Left lobe of liver (tissue), 2 donors: ENCODE measurements around the gene ZNF83. TPM values are rescaled to one million over a fixed set of nuclear protein-coding genes. Genes with fewer than 3 reads are reported as not detected.
"Not testable (repeated sequence)": the region's sequence is repeated elsewhere in the genome, so short reads cannot be mapped to it uniquely, and the experiment has no call there.

Experiments
- ATAC-seq: fragments of 200-7000 bp; cut with Tn5 transposase; one replicate; pipeline ENCODE4 v1.9.1; 2020; ENCODE audit warnings: mild to moderate bottlenecking, moderate library complexity
- DNase-seq: peaks from one replicate; pipeline ENCODE4 v3.0.0-alpha.2; 2020; ENCODE audit warnings: low spot score
- total RNA-seq: library from RNA; stranded (reverse); gene quantifications from one replicate; pipeline ENCODE4 v1.2.1, GENCODE V29; 2021
- donor health status: DM: no; HTN: no; CAD: no; lungs with moderate emphysema.
- donor health status: DM: no; HTN: yes; CAD: no.

The ZNF83 gene
- total RNA-seq, result 3.4 TPM

DNA sequence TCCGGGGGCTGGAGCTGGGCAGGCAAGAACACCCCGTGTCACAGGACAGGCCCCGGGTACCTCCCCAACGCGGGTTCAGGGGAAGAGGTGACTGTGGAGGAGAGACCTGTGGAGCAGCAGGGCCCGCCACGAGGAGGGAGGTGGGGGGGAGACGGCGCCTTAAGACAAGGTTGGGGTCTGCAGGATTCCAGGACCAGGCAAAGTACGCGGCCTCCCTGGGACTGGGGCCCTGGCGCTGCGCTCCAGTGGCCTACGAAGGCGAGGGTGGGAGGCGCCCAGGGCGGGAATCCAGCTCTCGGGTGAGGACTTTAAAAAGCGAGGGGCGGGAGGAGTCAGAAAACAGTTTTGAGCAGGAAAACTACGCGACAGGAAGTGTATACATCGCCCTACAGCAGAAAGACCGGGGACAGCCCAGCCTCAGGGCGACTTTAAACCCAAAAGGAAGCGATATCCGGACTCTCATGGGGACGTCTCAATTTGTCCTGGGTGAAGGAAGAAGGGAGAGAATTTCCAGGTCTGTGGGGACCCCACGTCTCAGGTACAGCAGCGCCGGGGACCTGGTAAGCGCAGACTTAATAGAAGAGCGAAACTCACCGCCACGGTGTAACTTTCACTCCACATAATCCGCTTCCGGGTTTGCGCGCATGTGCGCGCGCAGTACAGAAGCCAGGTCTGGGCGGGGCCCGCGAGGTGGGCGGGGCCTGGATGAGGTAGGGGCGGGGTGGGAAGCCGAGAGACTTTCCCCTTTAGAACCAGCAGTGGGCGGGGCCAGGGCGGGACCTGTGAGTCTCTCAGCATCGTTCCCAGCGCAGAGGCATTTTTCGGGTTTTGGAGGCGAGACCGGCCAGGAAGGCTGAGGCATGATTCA is at the start of gene ZNF83:
Gene ZNF83, minus strand, starts transcription at position 638 of the 868 bp plus-strand sequence.
- ATAC-seq, result peak; percentile 98
- DNase-seq, result peak; percentile 84

DNA sequence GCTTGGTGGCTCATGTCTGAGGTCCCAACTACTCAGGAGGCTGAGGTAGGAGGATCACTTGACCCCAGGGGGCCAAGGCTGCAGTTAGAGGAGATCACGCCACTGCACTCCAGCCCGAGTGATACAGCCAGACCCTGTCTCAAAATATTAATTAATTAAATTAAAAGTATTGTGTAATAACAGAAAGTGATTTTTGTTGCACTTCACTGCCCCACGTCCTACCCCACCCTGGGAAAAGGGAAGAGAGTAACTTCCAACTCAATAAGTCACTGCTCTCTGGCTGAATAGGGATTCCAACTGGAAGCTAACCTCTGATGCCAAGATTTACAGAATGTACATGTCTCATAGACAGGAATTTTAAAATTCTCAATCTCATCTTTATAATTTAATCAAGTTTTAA is 49.5 kb upstream of the ZNF83 start:
- no peak for ATAC-seq
- no peak for DNase-seq

DNA sequence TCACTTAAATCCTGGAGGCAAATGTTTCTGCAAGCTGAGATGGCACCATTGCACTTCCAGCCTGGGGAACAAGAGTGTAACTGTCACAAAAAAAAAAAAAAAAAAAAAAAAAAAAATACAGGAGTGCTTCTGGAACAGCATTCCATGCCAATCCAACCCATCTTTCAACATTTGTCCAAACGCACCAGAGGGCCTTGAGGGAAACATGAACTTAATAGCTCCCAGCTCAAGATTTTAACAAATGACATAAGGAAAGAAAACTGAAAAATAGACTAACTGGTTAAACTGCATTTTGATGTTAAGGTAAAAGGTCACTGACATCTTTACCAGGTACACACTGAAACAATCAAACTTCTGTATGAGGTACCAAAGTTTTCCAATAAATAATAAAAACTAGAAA is 47.7 kb upstream of the ZNF83 start:
- DNase-seq, result no peak
- no peak for ATAC-seq

DNA sequence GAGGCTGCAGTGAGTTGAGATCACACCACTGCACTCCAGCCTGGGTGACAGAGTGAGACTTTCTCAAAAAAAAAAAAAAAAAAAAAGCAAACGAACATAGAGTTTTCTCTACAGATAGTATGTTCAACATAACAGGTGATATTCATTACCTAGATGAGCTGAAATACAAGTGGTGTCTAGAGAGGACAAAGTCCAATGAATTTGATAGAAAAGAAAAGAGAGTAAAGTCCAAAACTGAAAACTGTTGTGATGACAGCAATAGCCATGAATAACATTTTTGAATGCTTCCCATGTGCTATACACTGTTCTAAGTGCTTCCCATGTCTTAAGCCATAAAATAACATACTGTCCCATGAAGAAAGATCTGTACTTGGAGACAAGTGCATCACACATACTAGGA is 43.1 kb upstream of the ZNF83 start:
- ATAC-seq, DNase-seq: not testable (repeated sequence)

DNA sequence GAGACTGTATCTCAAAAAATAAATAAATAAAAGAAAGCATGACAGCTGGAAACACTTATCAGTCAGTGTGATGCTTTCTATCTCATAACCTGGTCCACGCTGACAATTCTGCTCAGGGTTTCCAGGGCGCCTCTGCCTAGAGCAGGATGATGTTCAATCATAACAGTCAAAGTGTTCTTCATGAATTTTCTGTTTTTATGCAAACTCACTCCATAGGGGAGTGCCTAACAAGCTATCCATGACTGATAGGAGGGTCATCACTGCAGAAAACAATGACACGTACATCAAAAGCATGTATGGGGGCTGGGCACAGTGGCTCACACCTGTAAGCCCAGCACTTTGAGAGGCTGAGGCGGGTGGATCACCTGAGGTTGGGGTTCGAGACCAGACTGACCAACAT is 41.4 kb upstream of the ZNF83 start:
- no peak for ATAC-seq

DNA sequence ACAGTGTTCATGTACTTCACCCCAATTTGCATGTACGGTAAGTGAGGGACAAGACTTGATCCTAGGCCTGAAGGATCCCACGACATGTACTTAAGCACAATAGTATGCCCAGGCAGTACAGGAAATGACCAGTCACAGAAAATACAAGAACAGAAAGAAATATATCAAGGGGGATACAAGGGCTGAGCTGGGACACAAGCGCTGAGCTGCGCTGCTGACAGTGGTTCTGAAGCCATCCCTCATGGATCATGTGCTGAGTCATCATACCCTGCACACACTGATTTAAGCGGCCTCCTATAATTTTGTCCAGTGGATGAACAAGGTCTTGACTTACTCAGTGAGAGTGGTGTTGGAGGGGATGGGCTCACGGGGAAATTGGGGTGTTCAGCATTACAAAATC is 37.1 kb upstream of the ZNF83 start:
- not testable (repeated sequence) for DNase-seq, ATAC-seq

More for the DNA sequence above, 41.4 kb upstream of the ZNF83 start:
- DNase-seq, result no peak

DNA sequence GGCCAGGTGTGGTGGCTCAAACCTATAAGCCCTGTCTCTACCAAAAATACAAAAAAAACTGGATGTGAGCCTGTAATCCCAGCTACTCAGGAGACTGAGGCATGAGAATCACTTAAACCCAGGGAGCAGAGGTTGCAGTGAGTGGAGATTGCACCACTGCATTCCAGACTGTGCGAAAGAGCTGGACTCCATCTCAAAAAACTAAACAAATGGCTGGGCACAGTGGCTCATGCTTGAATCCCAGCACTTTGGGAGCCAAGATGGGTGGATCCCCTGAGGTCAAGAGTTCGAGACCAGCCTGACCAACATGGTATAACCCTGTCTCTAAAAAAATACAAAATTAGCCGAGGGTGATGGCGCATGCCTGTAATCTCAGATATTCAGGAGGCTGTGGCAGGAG is 34.9 kb upstream of the ZNF83 start:
- DNase-seq (no peak), ATAC-seq (no peak)

DNA sequence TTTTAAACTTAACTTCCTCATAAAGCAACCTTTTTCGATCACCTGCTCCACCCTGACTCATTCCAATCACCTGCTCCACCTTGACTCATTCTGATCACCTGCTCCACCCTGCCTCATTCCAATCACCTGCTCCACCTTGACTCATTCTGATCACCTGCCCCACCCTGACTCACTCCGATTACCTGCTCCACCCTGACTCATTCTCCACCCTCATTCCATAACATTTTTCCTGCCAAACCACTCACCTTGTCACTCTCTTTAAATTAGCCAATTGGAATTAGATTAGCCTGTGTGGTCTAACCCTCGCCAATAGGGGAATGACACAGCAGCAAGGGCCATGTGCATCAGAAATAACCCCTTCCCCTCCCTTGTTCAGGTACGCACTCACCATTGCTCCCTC is 31.9 kb upstream of the ZNF83 start:
- DNase-seq (no peak), ATAC-seq (no peak)

DNA sequence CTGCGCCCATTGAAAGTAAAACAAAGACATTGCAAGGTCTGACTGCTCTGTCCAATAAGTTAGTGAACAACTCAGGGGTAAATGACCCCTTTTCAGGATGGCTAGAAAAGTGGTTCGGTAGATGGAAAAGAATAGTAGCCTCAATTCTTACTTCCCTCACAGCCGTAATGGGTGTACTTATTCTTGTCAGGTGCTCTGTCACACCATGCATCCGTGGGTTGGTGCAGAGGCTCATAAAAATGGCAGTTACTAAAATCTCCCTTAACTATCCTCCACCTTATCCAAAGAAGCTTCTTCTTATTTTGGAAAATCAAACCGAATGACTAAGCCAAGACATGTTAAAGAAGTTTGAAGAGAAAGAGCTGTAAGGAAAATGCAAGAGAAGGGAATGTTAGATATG is 31.4 kb upstream of the ZNF83 start:
- ATAC-seq, result no peak
- no peak for DNase-seq

DNA sequence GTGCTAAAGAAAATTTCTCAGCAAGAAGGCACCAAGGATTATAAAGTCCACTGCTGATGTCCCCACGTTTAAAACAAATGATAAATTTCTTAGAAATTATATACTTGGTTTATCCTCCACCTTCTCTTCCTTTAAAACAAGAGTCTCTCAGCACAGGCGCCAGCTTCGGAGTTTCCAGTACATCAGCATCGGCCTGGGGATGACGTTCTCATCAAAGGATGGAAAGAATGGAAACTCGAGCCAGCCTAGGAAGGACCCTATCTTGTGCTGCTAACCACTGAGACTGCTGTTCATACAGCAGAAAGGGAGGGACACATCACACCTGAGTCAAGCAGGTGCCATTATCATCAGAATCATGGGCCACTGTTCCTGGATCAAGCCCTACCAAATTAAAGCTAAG is 29.8 kb upstream of the ZNF83 start:
- DNase-seq (no peak), ATAC-seq (no peak)

DNA sequence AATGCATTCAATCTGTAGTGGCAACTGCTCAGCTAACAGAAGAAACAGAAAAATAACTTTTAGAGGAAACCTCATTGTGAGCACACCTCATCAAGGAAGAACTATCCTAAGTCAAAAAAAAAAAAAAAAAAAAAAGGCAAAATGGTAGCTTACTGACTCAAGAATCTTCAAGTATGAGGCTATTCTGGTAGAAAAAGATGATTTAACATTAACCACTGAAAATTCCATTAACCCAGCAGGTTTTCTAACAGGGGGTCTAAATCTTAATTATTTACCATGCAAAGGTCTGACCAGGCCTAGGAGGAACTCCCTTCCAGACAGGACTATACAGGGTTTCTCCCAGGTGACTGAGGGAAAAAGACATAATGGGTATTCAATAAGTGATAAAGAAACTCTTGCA is 28.4 kb upstream of the ZNF83 start:
- DNase-seq (no peak), ATAC-seq (no peak)

DNA sequence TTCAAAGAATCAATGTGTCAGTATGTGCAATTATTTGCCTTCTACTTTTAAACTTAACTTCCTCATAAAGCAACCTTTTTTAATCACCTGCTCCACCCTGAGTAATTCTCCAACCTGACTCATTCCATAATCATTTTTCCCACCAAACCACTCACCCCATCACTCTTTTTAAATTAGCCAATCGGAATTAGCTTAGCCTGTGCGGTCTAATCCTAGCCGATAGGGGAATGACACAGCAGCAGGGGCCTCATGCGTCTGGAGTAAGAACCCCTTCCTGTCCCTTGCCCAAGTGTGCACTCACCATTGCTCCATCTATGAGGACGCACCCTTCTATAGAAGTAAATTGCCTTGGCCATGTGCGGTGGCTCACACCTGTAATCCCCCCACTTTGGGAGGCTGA is 27.4 kb upstream of the ZNF83 start:
- DNase-seq, result no peak
- no peak for ATAC-seq

DNA sequence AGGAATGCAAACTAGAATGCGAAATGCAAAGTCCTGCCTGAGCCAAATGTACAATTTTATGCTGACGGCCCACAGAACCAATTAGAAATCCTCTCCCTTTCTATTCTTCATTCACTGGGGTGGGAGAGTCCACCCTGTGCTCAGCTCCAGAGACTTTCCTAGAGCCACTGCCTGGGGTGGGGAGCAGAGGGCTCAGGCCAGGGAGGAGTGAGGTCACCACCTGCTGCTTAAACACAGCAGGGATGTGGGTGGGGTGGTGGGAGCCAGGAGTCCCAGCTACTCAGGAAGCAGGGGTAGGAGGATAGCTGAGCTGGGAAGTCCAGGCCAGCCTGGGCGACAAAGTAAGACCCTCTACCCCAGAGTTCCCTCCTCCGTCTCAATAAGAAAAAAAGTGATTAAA is 26.9 kb upstream of the ZNF83 start:
- ATAC-seq, result no peak

DNA sequence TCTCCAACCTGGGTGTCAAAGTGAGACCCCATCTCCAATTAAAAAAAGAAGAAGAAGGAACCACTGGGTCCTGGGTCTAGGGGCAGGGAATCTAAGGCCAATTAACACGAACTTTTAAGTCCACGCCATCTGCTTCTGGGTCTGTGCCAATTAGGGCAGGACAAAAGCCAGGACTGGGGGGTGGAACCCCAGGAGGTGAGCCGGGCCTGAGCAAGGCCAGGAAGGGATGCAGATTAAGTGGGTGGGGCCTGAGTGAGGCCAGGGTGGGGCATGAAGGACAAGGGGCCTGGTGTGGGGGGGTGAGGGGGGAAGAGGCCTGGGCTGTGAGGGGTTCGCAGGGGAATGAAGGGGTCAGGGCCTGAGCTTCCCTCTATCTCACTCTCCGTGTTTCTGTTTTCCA is 26.3 kb upstream of the ZNF83 start:
- no peak for ATAC-seq

More for the DNA sequence above, 26.9 kb upstream of the ZNF83 start:
- no peak for DNase-seq

DNA sequence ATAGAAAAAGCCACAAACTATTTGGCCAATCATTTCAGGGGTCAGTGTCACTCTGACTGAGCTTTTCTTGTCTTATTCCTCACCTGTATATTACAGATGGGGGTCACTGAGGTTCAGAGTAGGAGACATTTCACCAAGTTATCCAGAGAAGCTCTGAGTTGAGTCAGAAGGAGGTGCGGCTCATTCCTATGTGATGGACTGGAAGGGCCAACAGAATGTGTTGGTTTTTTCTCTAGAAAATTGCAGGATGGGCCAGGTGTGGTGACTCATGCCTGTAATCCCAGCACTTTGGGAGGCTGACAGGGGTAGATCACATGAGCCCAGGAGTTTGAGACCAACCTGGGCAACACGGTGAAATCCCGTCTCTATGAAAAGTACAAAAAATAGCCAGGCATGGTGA is 24.5 kb upstream of the ZNF83 start:
- DNase-seq, result no peak
- ATAC-seq, result no peak

More for the DNA sequence above, 26.3 kb upstream of the ZNF83 start:
- DNase-seq, result no peak

DNA sequence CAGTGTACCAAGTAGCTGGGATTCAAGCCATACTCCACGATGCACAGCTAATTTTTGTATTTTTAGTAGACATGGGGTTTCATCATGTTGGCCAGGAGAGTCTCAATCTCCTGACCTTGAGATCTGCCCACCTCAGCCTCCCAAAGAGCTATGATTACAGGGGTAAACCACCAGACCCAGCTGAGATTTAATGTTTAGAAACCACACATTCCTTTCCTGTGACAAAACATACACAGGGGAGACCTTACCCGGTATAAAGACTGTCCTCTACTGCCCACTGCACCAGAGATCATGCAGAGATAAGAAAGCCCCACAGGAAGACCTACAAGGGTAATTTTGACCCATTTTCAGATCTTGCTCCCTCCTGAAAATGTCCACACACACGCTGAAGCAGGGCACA is 22.8 kb upstream of the ZNF83 start:
- DNase-seq, result no peak
- no peak for ATAC-seq

DNA sequence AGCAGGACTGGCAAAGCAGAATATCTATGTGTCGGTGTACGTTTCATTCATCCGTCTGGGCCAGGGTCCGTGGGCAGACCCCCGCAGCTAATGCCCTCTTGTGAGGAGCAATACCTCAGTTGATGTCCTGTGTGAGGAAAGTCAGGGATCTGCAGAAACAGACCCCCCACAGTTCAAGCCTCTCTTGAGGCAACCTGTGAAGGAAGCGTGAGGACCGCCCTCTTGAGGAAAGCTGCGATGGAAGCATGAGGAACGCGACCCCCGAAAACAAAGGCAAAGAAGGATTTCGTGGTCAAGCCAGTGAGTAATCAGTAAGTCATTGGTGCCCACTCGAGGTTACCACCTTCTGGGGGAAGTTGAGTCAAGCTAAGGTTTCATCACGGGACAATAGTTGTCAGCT is 20.9 kb upstream of the ZNF83 start:
- DNase-seq, result no peak

DNA sequence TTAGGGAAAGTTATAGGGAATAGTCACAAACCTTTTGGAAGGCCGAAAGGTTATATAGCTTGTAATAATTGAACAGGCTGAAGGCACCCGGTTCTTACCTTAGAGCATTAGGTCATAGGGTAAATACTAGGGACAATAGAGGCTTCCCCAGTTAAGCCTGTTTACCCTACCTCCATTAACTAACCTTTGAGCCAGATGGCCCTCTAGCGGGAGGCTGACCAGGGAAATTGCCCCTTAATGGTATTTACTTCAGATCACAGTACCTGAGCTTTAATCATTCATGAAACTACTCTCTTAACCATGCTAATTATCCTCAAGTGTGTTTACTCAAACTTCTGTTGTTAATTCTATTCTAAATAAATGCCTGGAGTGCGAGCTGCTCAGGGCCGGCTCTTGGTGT is 20.4 kb upstream of the ZNF83 start:
- ATAC-seq (no peak), DNase-seq (no peak)

More for the DNA sequence above, 20.9 kb upstream of the ZNF83 start:
- ATAC-seq, result no peak

DNA sequence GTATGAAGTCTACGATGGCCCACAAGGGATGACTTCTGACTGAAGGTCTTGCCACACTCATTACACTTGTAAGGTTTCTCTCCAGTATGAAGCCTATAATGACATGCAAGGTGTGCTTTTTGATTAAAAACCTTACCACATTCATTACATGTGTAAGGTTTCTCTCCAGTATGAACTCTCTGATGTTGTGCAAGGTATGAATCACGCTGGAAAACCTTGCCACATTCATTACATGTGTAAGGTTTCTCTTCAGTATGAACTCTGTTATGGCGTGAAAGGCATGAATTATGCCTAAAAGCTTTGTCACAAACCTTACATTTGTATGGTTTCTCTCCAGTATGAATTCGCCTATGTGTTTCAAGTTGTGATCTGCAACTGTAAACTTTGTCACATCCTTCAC is 15.0 kb upstream of the ZNF83 start:
- ATAC-seq, result no peak
- no peak for DNase-seq

DNA sequence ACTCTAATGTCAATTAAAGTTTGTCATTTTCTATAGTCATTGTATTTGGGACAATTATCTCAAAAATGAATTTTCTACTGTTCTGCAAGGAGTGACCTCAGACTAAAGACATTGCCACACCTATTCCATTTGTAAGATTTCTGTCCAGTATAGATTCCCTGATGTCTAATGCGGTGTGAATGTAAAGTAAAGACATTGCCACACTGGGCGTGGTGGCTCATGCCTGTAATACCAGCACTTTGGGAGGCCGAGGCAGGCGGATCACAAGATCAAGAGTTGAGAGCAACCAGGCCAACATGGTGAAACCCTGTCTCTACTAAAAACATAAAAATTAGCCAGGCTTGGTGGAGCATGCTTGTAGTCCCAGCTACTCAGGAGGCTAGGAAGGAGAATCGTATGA is 13.8 kb upstream of the ZNF83 start:
- ATAC-seq (no peak), DNase-seq (no peak)

DNA sequence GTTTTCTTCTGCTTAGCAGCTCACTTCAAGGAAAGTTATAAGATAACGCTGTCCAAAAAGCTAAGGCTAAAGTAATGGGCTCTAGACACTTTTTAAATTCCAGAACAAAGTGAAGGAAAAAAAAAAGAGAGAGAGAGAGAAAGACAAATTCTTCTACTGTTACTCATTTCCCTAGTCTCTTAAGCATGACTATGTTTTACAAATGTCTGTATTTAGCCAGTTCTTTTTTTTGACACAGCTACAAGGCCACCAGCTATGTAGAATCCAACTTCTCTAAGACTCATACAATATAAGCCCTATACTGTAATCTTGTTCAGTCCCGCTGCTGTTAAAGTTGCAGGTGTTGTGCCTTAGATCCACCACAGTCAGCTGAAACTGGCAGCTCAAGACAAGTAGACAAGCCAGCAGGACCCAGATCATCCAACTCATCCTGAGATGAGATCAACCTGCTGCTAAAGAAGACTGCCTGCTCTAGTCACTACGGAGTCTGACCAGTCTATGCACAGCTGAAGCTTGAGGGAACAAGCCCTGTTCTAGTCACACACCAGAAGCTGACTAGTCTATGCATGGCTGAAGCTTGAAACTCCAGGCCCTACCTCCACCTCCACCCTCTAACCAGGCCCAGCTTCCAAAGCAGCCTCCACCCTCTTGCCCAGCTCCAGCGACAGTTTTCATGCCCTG is 10.3 kb upstream of the ZNF83 start:
- DNase-seq (no peak), ATAC-seq (no peak)

DNA sequence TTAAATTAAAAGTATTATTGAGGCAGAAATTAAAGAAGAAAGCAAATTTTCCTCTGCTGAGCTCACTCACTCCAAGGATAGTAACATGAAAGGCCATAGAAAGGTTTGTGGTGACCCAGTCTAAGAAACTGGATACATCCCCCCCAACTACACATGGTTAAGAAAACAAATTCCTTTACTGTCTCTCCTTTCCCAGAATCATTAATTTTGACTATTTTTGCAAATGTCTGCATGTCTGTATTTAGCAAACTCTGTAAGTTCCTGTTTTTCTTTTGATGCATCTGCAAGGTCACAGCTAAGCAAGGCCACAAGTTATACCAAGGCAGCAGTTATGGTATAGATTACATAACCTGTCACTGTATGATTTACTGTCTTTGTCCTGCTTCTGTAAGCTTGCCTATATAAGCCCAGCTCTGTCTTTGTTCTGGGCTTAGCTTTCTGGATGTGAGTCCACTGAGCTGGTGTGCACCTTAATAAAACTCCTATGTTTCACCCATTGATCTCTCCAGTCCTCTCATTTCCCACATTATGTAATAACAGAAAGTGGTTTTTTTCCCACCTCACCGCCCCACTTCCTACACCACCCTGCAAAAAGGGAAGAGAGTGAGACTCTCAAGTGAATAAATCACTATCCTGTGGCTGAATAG is 8.5 kb upstream of the ZNF83 start:
- DNase-seq (no peak), ATAC-seq (no peak)
